Measurements from ENCODE around the gene MARCHF5.
"Not testable (repeated sequence)": the region's sequence is repeated elsewhere in the genome, so short reads cannot be mapped to it uniquely, and the experiment has no call there.

The MARCHF5 gene

DNA sequence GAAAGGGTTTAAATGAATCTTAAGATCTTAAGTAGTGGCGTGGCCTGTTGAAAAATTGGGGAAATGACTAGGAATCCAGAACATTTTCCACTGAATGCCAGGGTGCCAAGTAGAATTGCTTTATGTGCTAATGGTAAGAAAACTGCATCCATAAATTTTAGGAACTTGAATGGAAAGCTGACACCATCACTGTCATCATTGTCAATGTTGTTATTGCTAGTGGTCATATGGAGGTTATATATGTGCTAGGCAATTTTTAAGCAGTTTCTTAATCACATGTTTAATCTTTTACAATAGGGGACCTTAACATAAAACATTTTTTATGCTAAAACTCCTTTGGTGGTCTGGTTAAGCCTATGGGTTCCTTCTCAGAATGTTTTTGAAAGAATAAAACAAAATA lies 13.1 kb downstream of the MARCHF5 start:
- no peak for DNase-seq (ENCODE audit: low read depth in 2 of 2, low spot score in 1 of 2)

- DNase-seq (ENCODE audit: low read depth in 2 of 2, low spot score in 1 of 2): no peak
Measured at GRCh38 chr10:92305133-92306072, 14.4 kb downstream of the MARCHF5 start.

DNA sequence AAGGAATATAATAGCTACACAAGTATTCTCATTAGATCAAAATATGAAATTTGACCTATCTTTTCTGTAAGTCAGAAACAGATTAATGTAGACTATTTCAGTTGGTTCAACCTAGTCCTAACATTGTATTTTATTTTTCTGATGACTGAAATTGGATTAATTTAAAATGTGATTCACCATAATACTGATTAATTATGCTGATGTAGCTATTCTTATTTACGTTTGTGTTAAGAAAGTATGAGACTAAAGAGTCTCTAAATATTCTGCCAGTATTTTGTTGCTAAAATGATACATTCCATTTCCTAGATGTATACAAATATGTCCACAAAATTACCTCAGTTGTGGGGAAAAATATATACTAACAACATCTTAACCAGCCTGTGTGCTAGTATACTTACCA lies 18.3 kb downstream of the MARCHF5 start:
- DNase-seq (ENCODE audit: low read depth in 2 of 2, low spot score in 1 of 2): no peak

GRCh38 chr10:92313750-92314149 lies 22.8 kb downstream of the MARCHF5 start:
- no peak for DNase-seq (ENCODE audit: low read depth in 2 of 2, low spot score in 1 of 2)

DNA sequence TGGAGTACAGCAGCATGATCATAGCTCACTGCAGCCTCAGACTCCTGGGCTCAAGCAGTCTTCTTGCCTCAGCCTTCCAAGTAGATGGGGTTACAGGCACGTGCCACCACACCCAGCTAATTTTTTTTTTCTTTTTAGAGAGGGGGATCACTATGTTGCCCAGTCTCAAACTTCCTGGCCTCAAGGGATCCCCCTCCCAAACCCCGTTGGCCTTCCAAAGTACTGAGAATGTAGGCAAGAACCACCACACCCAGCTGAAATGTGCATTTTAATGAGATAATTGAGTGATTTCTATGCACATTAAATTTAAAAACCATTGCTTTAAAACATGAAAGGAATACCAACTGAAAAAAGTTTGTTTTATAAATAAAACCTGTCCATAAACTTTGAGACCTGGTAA lies 25.6 kb downstream of the MARCHF5 start:
- DNase-seq (ENCODE audit: low read depth in 2 of 2, low spot score in 1 of 2): no peak

GRCh38 chr10:92323079-92323478 lies 32.1 kb downstream of the MARCHF5 start:
- no peak for DNase-seq (ENCODE audit: low read depth in 2 of 2, low spot score in 1 of 2)

DNA sequence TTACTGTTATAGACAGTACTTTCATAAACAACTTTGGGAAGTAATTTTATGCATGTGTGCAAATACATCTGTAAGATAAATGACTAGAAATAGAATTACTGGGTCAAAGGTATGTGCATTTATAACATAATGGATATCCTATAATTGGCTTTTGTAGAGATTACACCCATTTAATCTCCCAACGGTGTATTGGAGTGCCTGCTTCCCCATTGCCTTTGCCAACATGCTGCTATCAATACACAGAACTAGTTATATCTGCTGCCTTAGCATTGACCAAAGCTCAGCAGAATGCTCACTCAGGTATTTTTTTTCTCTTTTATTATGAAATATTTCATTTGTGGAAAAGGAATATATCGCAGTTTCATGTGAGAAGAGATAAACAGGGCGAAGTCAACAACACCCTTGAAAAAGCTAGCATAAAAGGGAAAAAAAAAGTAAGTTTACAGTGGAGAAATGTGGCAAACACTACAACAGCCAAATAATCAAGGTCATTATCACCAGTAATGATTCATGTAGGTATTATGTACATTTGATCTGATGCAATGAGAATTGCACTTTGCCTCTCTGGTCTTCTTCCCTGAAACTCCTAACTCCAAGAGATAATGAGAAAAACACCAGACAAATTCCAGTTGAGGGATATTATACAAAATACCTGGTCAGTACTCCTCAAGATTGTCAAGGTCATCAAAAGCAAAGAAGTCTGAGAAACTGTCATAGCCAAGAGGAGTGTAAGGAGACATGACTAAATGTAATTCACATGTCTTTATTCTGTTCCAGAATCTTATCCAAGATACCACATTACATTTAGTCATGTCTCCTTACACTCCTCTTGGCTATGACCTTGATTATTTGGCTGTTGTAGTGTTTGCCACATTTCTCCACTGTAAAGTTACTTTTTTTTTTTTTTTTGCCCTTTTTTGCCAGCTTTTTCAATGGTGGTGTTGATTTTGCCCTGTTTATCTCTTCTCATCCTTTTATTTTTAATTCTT lies 36.8 kb downstream of the MARCHF5 start:
- no peak for DNase-seq (ENCODE audit: low read depth in 2 of 2, low spot score in 1 of 2)

DNA sequence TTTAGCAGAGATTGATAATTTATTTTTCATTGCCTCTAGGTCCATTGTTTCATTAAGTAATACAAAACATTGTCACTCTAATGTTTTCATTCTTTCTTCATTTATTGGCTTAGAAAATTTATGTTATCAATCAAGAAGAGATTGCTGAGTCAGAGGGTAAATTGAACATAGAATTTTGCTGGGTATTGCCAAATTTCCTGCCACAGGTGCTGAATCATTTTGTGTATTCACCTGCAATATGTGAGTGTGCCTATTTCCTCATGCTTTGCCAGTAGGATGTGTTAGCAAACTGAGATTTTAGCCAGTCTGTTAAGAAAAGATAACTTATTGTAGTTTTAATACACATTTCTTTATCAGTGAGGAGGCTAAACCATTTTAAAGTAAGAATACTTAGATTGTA lies 38.0 kb downstream of the MARCHF5 start:
- DNase-seq (ENCODE audit: low read depth in 2 of 2, low spot score in 1 of 2): no peak

GRCh38 chr10:92329927-92330326 lies 39.0 kb downstream of the MARCHF5 start:
- DNase-seq (ENCODE audit: low read depth in 2 of 2, low spot score in 1 of 2): not testable (repeated sequence)

- DNase-seq (ENCODE audit: low read depth in 2 of 2, low spot score in 1 of 2): no peak
Measured at GRCh38 chr10:92342796-92343195, 51.8 kb downstream of the MARCHF5 start.

DNA sequence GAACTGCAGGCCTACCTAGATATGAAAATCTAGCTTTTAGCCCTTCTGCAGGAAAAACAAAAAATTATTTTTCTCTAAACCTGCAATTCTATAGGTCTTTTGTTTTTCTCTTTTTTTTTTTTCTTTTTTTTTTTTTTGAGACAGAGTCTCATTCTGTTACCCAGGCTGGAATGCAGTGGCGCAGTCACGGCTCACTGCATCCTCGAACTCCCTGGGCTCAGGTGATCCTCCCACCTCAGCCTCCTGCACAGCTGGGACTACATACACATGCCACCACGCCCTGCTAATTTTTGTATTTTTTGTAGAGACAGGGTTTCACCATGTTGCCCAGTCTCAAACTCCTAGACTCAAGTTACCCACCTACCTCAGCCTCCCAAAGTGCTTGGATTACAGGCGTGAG lies 54.6 kb downstream of the MARCHF5 start:
- not testable (repeated sequence) for DNase-seq (ENCODE audit: low read depth in 2 of 2, low spot score in 1 of 2)

DNA sequence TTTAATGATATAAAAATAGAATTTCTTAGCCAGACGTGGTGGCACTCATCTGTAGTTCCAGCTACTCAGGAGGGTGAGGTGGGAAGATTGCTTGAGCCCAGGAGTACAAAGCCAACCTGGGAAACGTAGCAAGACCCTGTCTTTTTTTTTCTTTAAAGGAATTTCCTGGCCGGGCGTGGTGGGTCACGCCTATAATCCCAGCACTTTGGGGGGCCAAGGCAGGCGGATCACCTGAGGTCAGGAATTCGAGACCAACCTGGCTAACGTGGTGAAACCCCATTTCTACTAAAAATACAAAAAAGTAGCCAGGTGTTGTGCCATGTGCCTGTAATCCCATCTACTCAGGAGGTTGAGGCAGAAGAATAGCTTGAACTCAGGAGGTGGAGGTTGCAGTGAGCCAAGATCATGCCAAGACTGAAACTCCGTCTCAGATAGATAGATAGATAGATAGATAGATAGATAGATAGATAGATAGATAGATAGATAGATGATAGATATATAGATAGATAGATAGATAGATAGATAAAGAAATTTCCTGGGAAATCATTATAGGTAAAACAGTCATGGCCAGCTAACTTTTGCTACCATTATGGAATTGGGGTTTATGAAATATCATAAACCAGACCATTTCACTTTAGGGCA lies 56.2 kb downstream of the MARCHF5 start:
- not testable (repeated sequence) for DNase-seq (ENCODE audit: low read depth in 2 of 2, low spot score in 1 of 2)

DNA sequence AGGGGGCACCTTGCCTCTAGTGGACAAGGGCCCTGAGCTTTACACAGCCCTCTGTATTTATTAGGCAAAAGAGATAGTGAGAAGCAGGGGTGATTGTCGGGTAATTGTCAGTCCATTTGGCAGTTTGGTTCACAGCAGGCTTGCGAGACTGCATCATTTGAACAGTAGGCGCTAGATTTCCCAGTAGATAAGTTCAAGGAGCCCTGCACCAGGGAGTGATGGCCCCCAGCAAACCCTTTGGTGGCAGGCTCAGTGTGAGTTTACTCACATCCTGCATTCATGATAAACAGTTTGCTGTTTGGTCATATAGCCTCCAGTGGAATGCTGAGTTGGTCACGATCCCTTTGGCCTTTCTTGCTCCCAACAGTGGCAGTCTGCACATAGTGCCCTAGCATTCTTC lies 59.4 kb downstream of the MARCHF5 start:
- DNase-seq (ENCODE audit: low read depth in 2 of 2, low spot score in 1 of 2): no peak

- no peak for DNase-seq (ENCODE audit: low read depth in 2 of 2, low spot score in 1 of 2)
Measured at GRCh38 chr10:92354587-92354986, 63.6 kb downstream of the MARCHF5 start.

GRCh38 chr10:92356041-92356440 lies 65.1 kb downstream of the MARCHF5 start:
- DNase-seq (ENCODE audit: low read depth in 2 of 2, low spot score in 1 of 2): no peak

GRCh38 chr10:92363498-92363897 lies 72.5 kb downstream of the MARCHF5 start:
- DNase-seq (ENCODE audit: low read depth in 2 of 2, low spot score in 1 of 2): no peak

- no peak for DNase-seq (ENCODE audit: low read depth in 2 of 2, low spot score in 1 of 2)
Measured at GRCh38 chr10:92366412-92367021, 75.5 kb downstream of the MARCHF5 start.

- DNase-seq (ENCODE audit: low read depth in 2 of 2, low spot score in 1 of 2): no peak
Measured at GRCh38 chr10:92377962-92378361, 87.0 kb downstream of the MARCHF5 start.

- DNase-seq (ENCODE audit: low read depth in 2 of 2, low spot score in 1 of 2): no peak
Measured at GRCh38 chr10:92381543-92381954, 90.6 kb downstream of the MARCHF5 start.

GRCh38 chr10:92382631-92383030 lies 91.7 kb downstream of the MARCHF5 start:
- DNase-seq (ENCODE audit: low read depth in 2 of 2, low spot score in 1 of 2): no peak

- no peak for DNase-seq (ENCODE audit: low read depth in 2 of 2, low spot score in 1 of 2)
Measured at GRCh38 chr10:92384741-92385140, 93.8 kb downstream of the MARCHF5 start.

All from stimulated activated CD8-positive, alpha-beta memory T cell treated with anti-CD3 and anti-CD28 coated beads, Interleukin-4, amount 100 ng/mL, for 4 hours (primary cell).